ENCODE results near the gene ABCF2. TPM values are rescaled to one million over a fixed set of nuclear protein-coding genes. Genes with fewer than 3 reads are reported as not detected.
A peak's percentile ranks its signal among the peaks of the same experiment; 100 is the strongest.

The ABCF2 gene
- total RNA-seq, 2 donors from 2014 or later, result 25.6 to 38.3 TPM

DNA sequence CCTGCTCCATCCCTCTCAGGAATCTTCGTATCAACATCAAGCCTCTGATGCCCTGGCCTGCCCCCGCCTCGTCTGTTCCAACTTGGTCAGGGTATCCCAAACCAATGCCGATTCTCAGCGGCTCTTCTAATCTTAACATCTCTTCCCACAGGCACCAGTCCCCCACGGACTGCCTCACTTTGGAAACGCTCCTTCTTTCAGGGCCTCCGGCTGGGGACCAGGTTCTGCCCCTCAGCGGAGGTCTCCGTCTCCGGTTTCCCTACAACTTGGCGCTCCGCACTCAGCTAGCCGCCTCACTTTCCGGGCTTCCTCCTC lies 488 bp downstream of the ABCF2 start:
- Histone ChIP-seq H3K4me3 (peak overlapping the region; percentile 83), H3K27ac (peak overlapping the region; percentile 86), H3K36me3 (peaks cover 8% of the 10 kb centered on the region), H3K9ac (ENCODE audit: low read depth in 2 of 2, low read length in 2 of 2) (peak overlapping the region; percentile 66 to 82), H3K27me3 (no peaks in the 10 kb centered on the region), H3K9me3 (no peaks in the 10 kb centered on the region), H3K4me1 (peaks cover 3% of the 10 kb centered on the region)
- DNase-seq, result no peak
- TF ChIP-seq, protein P1, sequence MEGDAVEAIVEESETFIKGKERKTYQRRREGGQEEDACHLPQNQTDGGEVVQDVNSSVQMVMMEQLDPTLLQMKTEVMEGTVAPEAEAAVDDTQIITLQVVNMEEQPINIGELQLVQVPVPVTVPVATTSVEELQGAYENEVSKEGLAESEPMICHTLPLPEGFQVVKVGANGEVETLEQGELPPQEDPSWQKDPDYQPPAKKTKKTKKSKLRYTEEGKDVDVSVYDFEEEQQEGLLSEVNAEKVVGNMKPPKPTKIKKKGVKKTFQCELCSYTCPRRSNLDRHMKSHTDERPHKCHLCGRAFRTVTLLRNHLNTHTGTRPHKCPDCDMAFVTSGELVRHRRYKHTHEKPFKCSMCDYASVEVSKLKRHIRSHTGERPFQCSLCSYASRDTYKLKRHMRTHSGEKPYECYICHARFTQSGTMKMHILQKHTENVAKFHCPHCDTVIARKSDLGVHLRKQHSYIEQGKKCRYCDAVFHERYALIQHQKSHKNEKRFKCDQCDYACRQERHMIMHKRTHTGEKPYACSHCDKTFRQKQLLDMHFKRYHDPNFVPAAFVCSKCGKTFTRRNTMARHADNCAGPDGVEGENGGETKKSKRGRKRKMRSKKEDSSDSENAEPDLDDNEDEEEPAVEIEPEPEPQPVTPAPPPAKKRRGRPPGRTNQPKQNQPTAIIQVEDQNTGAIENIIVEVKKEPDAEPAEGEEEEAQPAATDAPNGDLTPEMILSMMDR (IDR thresholded peaks at IDR 0.05), result no peak
- intact Hi-C loops (cut with DNase I), result no loop called here

DNA sequence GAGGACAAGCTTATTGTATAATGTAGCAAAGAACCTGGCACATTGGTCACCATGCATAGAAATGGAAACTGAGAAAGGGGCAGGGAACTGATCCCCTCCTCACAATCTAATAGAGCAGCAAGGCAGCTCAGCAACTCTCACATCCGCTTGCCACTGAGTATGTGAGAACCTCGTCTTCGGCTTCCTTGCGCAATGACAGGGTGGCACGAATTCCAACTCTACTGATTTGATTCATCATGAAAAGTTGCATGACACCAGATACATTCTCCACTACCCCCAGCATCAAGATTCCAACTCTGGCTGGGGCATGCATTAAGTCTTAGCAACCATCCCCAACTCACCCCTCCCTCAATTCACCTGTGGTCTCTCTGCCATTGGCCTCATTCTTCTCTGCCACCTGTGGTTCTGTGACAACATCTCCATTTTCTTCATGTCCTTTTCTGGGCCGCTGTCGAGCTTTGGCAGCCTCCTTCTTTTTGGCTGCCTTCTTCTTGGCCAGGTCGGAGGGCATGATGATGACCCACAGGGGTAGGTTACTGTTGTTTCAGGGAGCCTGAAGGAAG lies 976 bp downstream of the ABCF2 start:
- H3K4me3 ChIP-seq, result peak overlapping the region; percentile 83

DNA sequence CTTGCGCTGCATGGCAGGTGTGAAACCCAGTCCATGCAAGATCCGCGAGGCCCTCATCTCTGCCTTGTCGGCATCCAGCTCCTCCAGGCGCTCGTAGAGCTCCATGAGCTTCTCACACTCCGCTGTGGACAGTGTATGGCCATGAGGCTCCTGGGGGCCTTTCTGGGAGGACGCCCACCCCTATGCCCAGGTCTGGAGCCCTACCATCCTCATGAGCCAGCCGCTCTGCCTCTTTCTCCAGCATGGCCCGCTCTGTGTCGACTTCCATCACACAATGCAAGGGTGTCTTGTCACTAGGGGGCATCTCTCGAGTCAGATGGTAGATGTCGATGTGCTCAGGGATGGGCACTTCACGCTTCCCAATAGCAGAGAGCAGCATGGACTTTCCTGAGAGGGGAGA lies 3.3 kb downstream of the ABCF2 start:
- Histone ChIP-seq H3K4me1 (peaks cover 3% of the 10 kb centered on the region), H3K9me3 (no peaks in the 10 kb centered on the region), H3K27me3 (no peaks in the 10 kb centered on the region), H3K4me3 (no peak overlapping the region), H3K36me3 (peaks cover 8% of the 10 kb centered on the region), H3K27ac (no peak overlapping the region), H3K9ac (ENCODE audit: low read depth in 2 of 2, low read length in 2 of 2) (no peak overlapping the region)
- TF ChIP-seq, protein P1 (IDR thresholded peaks at IDR 0.05), result no peak
- intact Hi-C loops (cut with DNase I), result no loop called here
- DNase-seq, result no peak

More for the DNA sequence above, 976 bp downstream of the ABCF2 start:
- H3K9me3 ChIP-seq, result no peaks in the 10 kb centered on the region
- peaks cover 3% of the 10 kb centered on the region for H3K4me1 ChIP-seq
- TF ChIP-seq, protein P1 (IDR thresholded peaks at IDR 0.05), result no peak
- DNase-seq, result no peak
- no peaks in the 10 kb centered on the region for H3K27me3 ChIP-seq
- H3K36me3 ChIP-seq, result peaks cover 8% of the 10 kb centered on the region
- intact Hi-C loops (cut with DNase I), result no loop called here
- no peak overlapping the region for H3K27ac ChIP-seq
- peak overlapping the region; percentile 66 to 82 for H3K9ac ChIP-seq (ENCODE audit: low read depth in 2 of 2, low read length in 2 of 2)

DNA sequence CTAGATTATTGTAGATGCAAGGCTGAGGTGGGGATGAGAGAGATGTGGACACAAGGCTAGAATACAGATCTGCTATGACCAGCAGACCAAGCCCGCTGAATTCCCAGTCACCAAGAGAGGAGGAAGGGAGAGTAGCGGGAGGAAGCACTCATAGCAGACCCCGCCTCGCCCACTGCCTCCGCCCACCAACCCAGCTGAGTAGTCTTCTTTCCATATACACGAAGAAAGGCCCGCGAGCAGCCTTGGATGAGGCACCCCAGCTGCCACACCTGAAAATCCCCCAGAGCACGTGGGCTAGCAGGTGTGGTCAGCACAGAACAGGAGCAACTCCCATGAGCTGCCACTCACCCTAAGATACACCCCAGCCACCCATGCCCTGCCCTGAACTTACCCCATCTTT lies 8.8 kb downstream of the ABCF2 start:
- Histone ChIP-seq H3K9me3 (no peaks in the 10 kb centered on the region), H3K4me3 (no peak overlapping the region), H3K36me3 (peaks cover 14% of the 10 kb centered on the region), H3K27ac (no peak overlapping the region), H3K4me1 (no peaks in the 10 kb centered on the region), H3K27me3 (no peaks in the 10 kb centered on the region), H3K9ac (ENCODE audit: low read depth in 2 of 2, low read length in 2 of 2) (no peak overlapping the region)
- TF ChIP-seq, protein P1 (IDR thresholded peaks at IDR 0.05), result no peak
- no peak for DNase-seq
- intact Hi-C loops (cut with DNase I), result no loop called here

DNA sequence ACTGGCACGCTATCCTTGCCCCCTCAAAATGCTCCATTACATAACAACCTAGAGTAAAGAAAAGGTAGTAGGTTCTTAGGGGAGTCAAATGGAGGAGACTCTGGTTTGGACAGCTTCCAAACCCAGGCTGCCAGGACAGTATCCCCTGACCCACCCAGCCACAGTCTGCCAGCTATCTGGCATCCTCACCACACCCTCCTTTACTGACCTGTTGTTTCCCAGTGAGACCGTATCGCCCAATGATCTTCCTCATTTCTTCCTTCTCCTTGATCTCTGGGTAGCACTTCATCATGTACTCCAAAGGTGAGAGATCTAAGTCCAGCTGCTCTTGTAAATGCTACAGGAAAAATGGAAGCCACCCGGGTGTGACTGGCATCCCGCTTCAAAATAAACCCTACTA lies 11.6 kb downstream of the ABCF2 start:
- Histone ChIP-seq H3K4me1 (no peaks in the 10 kb centered on the region), H3K27me3 (no peaks in the 10 kb centered on the region), H3K9me3 (no peaks in the 10 kb centered on the region), H3K4me3 (no peak overlapping the region), H3K36me3 (peaks cover 14% of the 10 kb centered on the region), H3K9ac (ENCODE audit: low read depth in 2 of 2, low read length in 2 of 2) (no peak overlapping the region), H3K27ac (no peak overlapping the region)
- DNase-seq, result peak; percentile 44
- intact Hi-C loops (cut with DNase I), result no loop called here
- TF ChIP-seq, protein P1 (IDR thresholded peaks at IDR 0.05), result no peak
